GM12874 (cell line): ENCODE data around the gene MYL5.

Source experiments
- TF ChIP-seq, protein P1 (sequence below): IDR thresholded peaks from 2 replicates; pipeline ENCODE4 v1.5.1; 2011; ENCODE audit warnings: low read depth, mild to moderate bottlenecking, control low read depth, low read length, moderate library complexity; ENCODE audit not compliant: insufficient read depth

The MYL5 gene

DNA sequence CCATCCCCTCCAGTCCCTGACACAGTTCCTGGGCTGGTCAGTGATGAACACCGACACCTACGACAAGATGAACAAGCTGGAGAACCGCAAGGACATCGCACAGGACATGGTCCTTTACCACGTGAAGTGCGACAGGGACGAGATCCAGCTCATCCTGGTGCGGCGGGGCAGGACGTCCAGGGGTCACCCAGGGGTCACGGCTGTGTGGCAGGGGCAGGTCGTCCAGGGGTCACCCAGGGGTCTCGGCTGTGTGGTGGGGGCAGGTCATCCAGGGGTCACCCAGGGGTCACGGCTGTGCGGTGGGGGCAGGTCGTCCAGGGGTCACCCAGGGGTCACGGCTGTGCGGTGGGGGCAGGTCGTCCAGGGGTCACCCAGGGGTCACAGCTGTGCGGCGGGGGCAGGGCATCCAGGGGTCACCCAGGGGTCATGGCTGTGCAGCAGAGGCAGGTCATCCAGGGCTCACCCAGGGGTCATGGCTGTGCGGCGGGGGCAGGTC lies 17.0 kb upstream of the MYL5 start:
- TF ChIP-seq, protein P1, sequence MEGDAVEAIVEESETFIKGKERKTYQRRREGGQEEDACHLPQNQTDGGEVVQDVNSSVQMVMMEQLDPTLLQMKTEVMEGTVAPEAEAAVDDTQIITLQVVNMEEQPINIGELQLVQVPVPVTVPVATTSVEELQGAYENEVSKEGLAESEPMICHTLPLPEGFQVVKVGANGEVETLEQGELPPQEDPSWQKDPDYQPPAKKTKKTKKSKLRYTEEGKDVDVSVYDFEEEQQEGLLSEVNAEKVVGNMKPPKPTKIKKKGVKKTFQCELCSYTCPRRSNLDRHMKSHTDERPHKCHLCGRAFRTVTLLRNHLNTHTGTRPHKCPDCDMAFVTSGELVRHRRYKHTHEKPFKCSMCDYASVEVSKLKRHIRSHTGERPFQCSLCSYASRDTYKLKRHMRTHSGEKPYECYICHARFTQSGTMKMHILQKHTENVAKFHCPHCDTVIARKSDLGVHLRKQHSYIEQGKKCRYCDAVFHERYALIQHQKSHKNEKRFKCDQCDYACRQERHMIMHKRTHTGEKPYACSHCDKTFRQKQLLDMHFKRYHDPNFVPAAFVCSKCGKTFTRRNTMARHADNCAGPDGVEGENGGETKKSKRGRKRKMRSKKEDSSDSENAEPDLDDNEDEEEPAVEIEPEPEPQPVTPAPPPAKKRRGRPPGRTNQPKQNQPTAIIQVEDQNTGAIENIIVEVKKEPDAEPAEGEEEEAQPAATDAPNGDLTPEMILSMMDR: no peak

DNA sequence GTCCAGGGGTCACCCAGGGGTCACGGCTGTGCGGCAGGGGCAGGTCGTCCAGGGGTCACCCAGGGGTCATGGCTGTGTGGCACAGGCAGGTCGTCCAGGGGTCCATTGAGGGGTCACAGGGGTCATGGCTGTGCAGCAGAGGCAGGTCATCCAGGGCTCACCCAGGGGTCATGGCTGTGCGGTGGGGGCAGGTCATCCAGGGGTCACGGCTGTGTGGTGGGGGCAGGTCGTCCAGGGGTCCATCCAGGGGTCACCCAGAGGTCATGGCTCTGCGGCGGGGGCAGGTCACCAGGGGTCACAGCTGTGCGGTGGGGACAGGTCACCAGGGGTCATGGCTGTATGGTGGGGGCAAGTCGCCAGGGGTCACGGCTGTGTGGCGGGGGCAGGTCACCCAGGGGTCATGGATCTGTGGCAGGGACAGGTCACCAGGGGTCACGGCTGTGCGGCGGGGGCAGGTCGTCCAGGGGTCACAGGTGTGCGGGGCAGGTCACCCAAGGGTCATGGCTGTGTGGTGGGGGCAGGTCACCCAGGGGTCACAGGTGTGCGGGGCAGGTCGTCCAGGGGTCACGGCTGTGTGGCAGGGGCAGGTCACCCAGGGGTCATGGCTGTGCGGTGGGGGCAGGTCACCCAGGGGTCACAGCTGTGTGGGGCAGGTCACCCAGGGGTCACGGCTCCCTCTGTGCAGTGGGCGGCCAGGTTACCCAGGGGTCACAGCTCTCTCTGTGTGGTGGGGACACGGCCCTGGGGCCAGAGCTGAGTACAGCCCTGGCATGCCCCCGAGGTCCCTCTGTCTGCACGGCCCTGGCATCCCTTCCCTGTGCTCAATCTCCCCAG lies 16.3 kb upstream of the MYL5 start:
- TF ChIP-seq, protein P1: no peak

GRCh38 chr4:658681-659667 lies 15.4 kb upstream of the MYL5 start:
- TF ChIP-seq, protein P1: no peak

DNA sequence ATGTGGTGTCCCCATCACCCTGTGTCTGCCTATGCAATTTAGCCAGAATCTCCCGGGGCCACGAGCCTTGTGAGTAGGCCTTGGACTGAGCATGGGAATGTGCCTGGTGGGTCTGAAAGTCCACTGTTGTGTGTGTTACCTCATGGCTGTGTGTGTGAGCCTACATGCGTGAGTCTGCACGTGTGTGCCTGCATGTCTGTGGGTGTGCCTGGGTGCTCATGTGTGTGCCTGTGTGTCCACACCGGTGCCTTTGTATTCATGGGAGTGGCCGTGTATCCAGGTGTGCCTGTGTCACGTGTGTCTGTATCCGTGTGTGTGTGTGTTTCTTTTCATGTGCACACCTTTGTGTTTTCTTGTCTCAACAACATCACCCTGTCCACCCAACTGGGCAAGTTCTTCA lies 14.5 kb upstream of the MYL5 start:
- TF ChIP-seq, protein P1: no peak

DNA sequence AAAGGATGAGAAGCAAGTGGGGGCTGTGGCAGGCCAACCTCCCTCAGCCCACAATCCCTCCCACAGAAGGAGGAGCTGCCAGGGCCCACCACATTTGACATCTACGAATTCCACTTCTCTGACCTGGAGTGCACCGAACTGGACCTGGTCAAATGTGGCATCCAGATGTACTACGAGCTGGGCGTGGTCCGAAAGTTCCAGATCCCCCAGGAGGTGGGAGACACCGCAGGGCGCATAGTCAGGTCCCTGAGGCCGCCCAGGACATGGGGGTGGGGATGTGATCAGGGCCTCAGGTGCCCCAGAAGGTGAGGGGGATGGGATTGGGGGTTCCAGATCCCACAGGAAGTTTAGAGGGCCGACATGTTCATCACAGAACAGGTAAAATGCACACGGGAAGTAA lies 13.9 kb upstream of the MYL5 start:
- TF ChIP-seq, protein P1: no peak

- TF ChIP-seq, protein P1: no peak
Measured at GRCh38 chr4:661231-661630, 13.1 kb upstream of the MYL5 start.
